ENCODE measurements around the gene AMZ2.

DNA sequence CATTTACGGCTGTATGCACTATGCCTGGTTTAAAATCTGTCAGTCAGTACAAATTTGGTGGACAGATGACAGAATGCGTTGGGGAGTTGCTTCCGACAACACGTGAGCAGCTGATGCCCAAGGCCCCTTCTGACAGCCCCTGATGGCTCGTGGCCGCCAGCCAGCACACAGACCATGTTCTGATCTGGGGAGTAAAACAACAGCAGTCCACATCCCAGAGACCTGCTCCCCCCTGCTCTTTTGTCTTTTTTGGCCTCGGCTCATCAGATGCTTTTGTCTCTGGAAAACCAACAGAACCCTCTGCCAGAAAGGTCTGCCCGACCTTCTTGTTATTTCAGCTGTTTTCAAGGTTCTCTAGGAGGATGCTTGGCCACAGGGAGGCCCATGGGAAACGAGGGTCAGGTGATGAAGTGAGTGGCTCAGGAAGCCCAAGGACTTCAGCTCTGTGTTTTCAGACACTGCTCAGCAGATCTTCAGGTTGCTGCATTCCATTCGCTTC is 54.3 kb downstream of the AMZ2 start:
- no peak for TF ChIP-seq EZH2 (IDR thresholded peaks at IDR 0.05; ENCODE audit: borderline replicate concordance, low read length)
- TF ChIP-seq, protein P1, sequence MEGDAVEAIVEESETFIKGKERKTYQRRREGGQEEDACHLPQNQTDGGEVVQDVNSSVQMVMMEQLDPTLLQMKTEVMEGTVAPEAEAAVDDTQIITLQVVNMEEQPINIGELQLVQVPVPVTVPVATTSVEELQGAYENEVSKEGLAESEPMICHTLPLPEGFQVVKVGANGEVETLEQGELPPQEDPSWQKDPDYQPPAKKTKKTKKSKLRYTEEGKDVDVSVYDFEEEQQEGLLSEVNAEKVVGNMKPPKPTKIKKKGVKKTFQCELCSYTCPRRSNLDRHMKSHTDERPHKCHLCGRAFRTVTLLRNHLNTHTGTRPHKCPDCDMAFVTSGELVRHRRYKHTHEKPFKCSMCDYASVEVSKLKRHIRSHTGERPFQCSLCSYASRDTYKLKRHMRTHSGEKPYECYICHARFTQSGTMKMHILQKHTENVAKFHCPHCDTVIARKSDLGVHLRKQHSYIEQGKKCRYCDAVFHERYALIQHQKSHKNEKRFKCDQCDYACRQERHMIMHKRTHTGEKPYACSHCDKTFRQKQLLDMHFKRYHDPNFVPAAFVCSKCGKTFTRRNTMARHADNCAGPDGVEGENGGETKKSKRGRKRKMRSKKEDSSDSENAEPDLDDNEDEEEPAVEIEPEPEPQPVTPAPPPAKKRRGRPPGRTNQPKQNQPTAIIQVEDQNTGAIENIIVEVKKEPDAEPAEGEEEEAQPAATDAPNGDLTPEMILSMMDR (IDR thresholded peaks at IDR 0.05; ENCODE audit: low read length) = no peak

Measured in OCI-LY1 (cell line).